Daoy (cell line): Measurements from ENCODE around the gene R3HDM2. TPM values are rescaled to one million over a fixed set of nuclear protein-coding genes. Genes with fewer than 3 reads are reported as not detected.
"Not testable (repeated sequence)": the region's sequence is repeated elsewhere in the genome, so short reads cannot be mapped to it uniquely, and the experiment has no call there.

Source experiments
- DNase-seq: peaks from one replicate; pipeline ENCODE4 v3.0.0-alpha.2; 2015; ENCODE audit warnings: low read depth
- total RNA-seq: library from RNA; depleted of rRNA; stranded (reverse); fragments of >200 nt; shearing (Covaris generic); gene quantifications from 2 replicates; pipeline ENCODE4 v1.2.3, GENCODE V29; 2014

R3HDM2 gene
- total RNA-seq, 1 experiment from 2014 or later, result 11.3 TPM

- no peak for DNase-seq
Measured at GRCh38 chr12:57330992-57331391, 99.9 kb downstream of the R3HDM2 start.

DNA sequence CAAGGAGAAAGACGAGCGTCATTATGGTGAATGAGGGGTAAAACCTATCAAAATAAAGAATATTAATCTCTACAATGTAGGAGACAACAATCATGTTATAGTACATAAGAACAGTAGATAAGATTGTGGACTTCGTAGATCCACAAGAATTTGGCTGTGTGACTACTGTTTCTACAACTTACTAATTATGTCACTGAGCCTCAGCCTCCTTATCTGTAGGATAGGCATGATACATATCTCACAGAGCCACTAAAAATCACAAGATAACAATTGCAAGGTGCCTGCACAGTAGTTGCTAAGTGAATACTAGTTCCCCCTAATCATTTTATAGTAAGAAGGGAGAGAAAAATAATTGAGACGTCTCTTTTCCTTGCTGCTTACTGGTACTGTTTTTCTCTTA is 101.6 kb downstream of the R3HDM2 start:
- no peak for DNase-seq

DNA sequence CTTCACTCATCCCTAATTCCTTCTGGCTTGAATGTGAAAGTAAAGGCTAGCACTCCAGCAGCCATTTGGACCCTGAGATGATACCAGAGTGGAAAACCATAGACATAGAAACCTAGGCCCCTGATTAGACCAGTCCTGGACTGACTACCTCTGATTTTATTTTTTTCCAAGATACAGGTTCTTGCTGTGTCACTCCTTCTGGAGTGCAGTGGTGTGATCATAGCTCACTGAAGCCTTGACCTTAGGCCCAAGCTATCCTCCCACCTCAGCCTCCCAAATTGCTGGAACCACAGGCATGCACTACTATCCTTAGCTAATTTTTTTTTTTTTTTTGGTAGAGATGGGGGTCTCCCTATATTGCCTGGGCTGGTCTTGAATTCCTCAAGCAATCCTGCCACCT is 105.4 kb downstream of the R3HDM2 start:
- no peak for DNase-seq

DNA sequence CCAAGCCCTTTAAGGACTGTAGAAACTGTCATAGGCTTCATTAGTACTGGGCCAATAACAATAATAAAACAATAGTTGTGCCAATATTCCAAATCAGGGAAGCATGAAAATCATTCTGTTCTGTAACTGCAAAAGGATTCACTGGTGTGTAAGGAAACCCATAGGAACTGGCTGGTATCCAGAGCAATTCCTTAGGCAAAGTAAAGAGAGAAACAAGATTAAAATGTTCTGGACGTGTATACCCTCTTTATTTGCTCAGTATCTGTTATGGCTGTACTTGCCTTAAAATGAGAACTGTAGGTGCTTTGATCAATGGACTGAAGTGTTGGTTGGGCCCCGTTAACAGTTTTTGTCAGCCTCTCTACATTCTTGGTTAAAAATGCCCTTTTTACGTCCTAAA is 107.4 kb downstream of the R3HDM2 start:
- DNase-seq, result no peak

DNA sequence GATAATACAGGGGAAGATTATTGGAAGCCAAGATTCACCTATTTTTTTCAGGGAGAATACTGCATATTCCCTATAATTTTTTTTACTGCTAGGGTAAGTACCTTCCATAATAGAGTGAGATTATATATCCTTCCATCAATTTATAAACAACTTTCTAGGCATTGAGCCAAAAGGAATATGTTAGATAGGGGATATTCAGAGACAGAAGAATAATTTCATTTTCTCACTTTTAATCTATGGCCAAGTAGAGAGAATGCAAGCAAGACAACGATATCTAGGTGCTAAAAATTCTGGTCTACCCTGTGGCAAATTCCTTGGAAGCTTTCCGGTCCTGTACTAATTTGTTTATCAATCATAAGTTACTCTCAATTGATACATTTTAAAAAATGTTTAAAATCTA is 110.2 kb downstream of the R3HDM2 start:
- DNase-seq, result no peak

GRCh38 chr12:57319678-57320469 is 111.0 kb downstream of the R3HDM2 start:
- DNase-seq, result no peak

DNA sequence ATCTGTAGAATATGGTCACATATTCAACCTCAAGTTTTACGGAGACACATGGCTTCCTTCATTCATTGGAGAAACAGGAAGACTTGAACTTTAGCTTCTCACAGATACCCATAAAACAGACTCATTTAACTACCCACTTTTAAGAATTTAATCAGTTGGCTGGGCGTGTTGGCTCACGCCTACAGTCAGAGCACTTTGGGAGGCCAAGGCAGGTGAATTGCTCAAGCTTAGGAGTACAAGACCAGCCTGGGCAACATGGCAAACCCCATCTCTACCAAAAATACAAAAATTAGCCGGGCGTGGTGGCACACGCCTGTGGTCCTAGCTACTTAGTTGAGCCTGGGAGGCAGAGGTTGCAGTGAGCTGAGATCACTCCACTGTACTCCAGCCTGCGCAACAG is 115.2 kb downstream of the R3HDM2 start:
- no peak for DNase-seq

DNA sequence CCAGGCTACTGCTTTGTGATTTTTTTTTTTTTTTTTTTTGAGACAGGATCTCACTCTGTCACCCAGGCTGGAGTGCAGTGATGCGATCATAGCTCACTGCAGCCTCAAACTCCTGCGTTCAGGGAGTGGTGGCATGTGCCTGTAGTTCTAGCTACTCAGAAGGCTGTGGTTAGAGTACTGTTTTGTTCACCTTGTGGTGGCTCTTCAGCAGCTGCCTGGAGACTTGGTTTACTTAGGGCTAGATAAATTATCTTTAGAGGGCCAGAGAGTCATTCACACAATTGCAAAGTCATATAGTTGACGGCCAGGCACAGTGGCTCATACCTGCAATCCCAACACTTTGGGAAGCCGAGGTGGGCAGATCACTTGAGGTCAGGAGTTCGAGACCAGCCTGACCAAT is 118.6 kb downstream of the R3HDM2 start:
- not testable (repeated sequence) for DNase-seq

GRCh38 chr12:57309420-57309819 is 121.4 kb downstream of the R3HDM2 start:
- no peak for DNase-seq

- DNase-seq, result no peak
Measured at GRCh38 chr12:57300961-57301584, 129.8 kb downstream of the R3HDM2 start.

DNA sequence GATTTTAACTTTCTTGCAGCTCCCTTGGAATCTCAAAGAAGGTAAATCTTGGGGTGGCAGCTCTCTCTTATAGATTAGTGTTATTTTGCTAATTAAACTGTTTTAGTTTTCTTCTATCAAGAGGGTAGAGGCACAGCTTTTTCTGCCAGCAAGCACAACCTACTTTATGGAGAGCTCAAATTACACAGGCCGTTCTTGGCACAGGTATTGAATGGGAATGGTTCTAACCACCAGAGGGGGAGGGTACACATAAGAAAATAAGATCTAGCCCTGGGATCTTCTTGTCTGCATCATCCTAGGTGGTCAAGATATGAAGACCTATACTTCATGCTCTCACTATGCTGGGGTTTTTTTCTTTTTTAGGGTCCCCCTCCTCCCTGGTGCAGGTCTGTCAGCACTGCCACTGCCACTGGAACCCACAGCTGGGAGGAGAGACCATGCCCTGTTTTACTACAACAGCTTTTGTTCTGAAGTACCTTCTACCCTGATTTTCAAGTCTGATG is 131.3 kb downstream of the R3HDM2 start:
- no peak for DNase-seq

DNA sequence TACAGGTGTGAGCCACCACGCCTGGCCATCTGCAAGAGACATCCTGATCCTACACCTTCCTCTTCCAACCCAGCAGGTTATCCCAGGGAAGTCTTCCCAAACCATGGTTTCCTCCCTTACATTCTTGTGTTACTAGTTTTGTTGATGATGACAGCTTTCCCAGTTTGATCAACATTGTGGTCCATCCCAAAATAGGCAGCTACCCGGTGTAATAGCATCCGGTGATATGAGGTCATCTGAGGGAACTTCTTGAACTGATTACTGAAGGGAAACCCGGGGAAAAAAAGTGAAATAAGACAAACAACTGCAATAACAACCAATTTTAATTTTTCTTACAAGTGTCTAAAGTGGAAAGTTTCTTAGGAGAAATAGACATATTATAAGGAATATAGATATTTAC is 134.6 kb downstream of the R3HDM2 start:
- no peak for DNase-seq

DNA sequence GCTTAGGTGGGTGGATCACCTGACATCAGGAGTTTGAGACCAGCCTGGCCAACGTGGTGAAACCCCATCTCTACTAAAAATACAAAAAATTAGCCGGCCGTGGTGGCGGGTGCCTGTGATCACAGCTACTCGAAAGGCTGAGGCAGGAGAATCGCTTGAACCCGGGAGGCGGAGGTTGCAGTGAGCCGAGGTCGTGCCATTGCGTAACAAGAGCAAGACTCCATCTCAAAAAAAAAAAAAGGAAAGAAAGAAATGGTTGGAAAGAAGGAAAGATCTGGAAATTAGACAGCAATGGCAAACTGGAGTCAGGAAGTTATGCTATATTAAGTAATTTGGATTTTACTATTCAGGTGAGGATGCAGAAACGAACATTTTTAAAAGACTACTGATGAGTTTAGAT is 148.8 kb downstream of the R3HDM2 start:
- not testable (repeated sequence) for DNase-seq

DNA sequence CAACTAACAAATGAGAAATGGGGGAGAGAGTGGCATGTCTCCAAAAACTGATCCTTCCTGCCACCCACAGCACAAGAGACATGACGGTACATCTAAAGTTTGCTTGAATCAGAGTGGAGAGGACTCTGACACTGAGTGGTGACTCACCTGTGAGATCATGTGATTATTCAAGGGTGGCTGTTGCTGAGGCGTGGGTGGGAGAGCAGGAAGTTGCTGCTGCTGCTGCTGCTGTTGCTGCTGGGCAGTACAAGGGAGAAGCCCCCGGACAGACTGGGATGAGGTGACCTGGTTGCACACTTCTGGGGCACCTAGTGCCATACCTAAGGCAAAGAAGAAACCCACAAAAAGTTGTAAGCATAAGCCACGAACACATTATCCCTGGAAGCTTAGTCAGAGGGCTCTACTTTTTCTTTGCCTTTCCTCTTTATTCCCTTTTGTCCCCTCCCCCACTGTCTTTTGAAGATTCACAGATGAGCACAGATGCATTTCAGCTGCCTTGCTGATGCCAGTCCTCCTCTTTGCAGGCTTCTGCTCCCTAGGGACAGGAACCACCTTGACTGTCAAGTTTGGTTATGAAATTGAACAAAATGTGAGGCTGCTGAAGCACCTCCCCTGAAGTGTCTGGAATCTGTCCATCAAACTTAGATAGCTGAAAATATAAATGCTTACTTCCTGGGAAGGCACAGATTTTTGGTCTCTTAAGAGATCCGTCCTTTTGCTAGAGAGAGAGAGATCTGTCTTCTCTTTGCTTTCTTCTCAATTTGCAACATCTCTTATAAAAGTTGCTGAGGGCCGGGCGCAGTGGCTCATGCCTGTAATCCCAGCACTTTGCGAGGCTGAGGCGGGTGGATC is 150.4 kb downstream of the R3HDM2 start:
- peak; percentile 93 for DNase-seq

DNA sequence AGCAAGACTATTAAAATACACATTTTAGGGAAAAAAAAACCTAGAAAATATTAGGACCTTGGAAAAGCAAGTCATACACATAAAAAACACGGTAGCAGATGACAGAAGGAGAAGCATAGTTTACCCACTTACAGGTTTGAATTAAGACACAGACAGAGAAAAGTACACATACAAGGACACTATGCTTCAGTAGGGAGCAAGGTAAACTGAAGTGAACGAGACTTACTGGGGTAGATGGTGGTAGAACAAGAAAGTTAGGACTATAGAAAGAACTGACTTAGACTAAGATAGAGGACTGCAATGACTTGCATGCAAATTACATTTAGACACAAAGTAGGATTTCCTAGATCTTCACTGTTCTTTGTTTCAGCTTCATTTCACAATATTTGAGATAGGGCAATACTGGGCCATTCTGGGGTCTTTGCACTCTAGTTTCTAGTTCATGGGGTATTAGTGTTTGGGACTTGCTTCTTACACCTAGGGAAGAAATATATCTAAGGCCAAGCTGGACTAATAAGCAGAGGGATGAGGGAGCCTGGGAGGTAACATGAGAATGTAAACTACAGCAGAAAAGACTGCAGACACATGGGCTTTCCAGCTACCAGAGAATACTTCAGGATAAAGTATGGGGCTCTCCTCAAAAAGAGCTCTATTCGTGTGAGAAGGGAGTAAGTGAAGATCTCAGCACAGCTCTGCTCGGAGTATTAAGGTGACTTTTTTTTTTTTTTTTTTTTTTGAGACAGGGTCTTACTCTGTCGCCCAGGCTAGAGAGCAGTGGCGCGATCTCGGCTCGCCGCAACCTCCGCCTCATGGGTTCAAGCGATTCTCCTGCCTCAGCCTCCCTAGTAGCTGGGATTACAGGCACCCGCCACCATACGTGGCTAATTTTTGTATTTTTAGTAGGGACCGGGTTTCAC is 152.1 kb downstream of the R3HDM2 start:
- DNase-seq, result no peak

- peak; percentile 30 for DNase-seq
Measured at GRCh38 chr12:57276935-57277563, 153.8 kb downstream of the R3HDM2 start.

GRCh38 chr12:57276233-57276632 is 154.6 kb downstream of the R3HDM2 start:
- not testable (repeated sequence) for DNase-seq

GRCh38 chr12:57273516-57273915 is 157.3 kb downstream of the R3HDM2 start:
- DNase-seq, result no peak

GRCh38 chr12:57272337-57273151 is 158.3 kb downstream of the R3HDM2 start:
- no peak for DNase-seq

DNA sequence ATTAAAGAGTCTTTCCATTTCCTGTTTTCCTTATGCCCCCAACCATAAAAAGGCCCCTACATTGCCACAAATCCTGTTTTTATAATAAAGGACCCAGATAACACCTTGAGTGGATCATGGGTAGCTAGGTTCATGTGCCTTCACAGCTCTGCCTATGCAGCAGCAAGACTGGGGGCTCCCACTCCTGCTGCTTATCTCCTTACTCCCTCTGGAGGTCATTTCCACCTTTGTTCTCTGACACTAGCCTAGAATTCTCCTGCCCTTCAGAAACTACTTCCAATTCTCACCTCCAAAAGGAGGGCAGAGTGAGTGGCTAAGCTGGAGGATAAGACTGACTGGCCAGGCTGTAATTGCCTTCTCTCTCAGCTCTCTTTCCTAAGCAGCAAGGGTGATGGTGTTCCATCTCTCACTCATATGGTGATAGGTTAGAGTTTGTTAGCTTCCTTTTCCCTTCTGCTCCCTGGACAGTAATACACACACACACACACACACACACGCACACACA is 159.8 kb downstream of the R3HDM2 start:
- no peak for DNase-seq
